CD14-positive monocyte (primary cell): ENCODE measurements around the gene SKOR1. TPM values are rescaled to one million over a fixed set of nuclear protein-coding genes. Genes with fewer than 3 reads are reported as not detected.

Experiments
- DNase-seq, 3 donors: peaks; one replicate each; pipeline ENCODE4 v3.0.0-alpha.2; 2011 to 2022
- H2AFZ ChIP-seq: 2 replicates; pipeline ENCODE4 v1.6.0; 2012; ENCODE audit warnings: mild to moderate bottlenecking, low read depth, low read length, inconsistent platforms; ENCODE audit not compliant: insufficient read depth, poor library complexity, severe bottlenecking
- H3K27ac ChIP-seq, 2 donors: 1 replicate in 1 of 2; 2 replicates in 1 of 2; pipeline ENCODE4 v1.5.1; 2012 to 2013; ENCODE audit warnings: low read length in 2 of 2, control low read depth in 1 of 2, inconsistent platforms in 1 of 2, low read depth in 1 of 2, mild to moderate bottlenecking in 1 of 2
- H3K27me3 ChIP-seq, 2 donors: one replicate each; pipeline versions ENCODE4 v1.6.0 to v1.6.1; 2011 to 2013; ENCODE audit warnings: low read length in 2 of 2; ENCODE audit not compliant: control insufficient read depth in 2 of 2, insufficient read depth in 2 of 2
- H3K36me3 ChIP-seq, 2 donors: replicated peaks in 1 of 2; 1 replicate in 1 of 2; 2 replicates in 1 of 2; pipeline versions ENCODE4 v1.5.1 to v1.6.1; 2012 to 2013; ENCODE audit warnings: low read length in 2 of 2, control low read depth in 1 of 2, inconsistent platforms in 1 of 2, mild to moderate bottlenecking in 1 of 2; ENCODE audit not compliant: insufficient read depth in 2 of 2, control insufficient read depth in 1 of 2
- H3K4me1 ChIP-seq, 2 donors: 1 replicate in 1 of 2; 2 replicates in 1 of 2; pipeline versions ENCODE4 v1.5.1 to v1.6.1; 2012 to 2013; ENCODE audit warnings: low read length in 2 of 2, control low read depth in 1 of 2, inconsistent platforms in 1 of 2, mild to moderate bottlenecking in 1 of 2, moderate library complexity in 1 of 2; ENCODE audit not compliant: insufficient read depth in 2 of 2, control insufficient read depth in 1 of 2
- H3K4me2 ChIP-seq: replicated peaks from 2 replicates; pipeline ENCODE3; 2012; ENCODE audit warnings: low read length, moderate library complexity, mild to moderate bottlenecking; ENCODE audit not compliant: poor library complexity, severe bottlenecking; ENCODE audit errors: extremely low read depth
- H3K4me3 ChIP-seq, 3 experiments: fragments of 200-600 bp in 1 of 3; sonication (generic) in 1 of 3; replicated peaks in 1 of 3; 1 replicate in 2 of 3; 2 replicates in 1 of 3; pipeline ENCODE4 v1.5.1; 2011 to 2013; ENCODE audit warnings: low read length in 3 of 3, mild to moderate bottlenecking in 3 of 3, control low read depth in 2 of 3, low read depth in 2 of 3, inconsistent platforms in 1 of 3, moderate library complexity in 1 of 3
- H3K79me2 ChIP-seq: 2 replicates; pipeline ENCODE4 v1.6.0; 2012; ENCODE audit warnings: mild to moderate bottlenecking, control low read depth, inconsistent platforms, low read length, moderate library complexity; ENCODE audit not compliant: insufficient read depth
- H3K9ac ChIP-seq: 2 replicates; pipeline ENCODE4 v1.6.0; 2017; ENCODE audit warnings: low read length, mild to moderate bottlenecking; ENCODE audit not compliant: insufficient read depth, poor library complexity, severe bottlenecking
- H3K9me3 ChIP-seq, 2 donors: replicated peaks in 1 of 2; 1 replicate in 1 of 2; 2 replicates in 1 of 2; pipeline versions ENCODE4 v1.5.1 to v1.6.1; 2012 to 2013; ENCODE audit warnings: low read length in 2 of 2, control low read depth in 1 of 2; ENCODE audit not compliant: control insufficient read depth in 1 of 2, insufficient read depth in 1 of 2
- H4K20me1 ChIP-seq: 2 replicates; pipeline ENCODE4 v1.6.0; 2012; ENCODE audit warnings: mild to moderate bottlenecking, low read length, control low read depth, moderate library complexity; ENCODE audit not compliant: insufficient read depth
- H3K27ac Mint-ChIP-seq, 7 donors: one replicate each; pipeline ENCODE4 v1.8.0; 2020; ENCODE audit warnings: mild to moderate bottlenecking in 7 of 7, mixed read lengths in 7 of 7, moderate library complexity in 6 of 7, inconsistent platforms in 2 of 7
- H3K27me3 Mint-ChIP-seq, 3 donors: one replicate each; pipeline ENCODE4 v1.8.0; 2021 to 2022; ENCODE audit warnings: low read depth in 3 of 3, mild to moderate bottlenecking in 3 of 3, mixed read lengths in 3 of 3, moderate library complexity in 3 of 3, inconsistent platforms in 1 of 3
- H3K36me3 Mint-ChIP-seq, 2 donors: one replicate each; pipeline ENCODE4 v1.8.0; 2020; ENCODE audit warnings: mixed read lengths in 2 of 2, inconsistent platforms in 1 of 2, mild to moderate bottlenecking in 1 of 2
- H3K4me1 Mint-ChIP-seq: one replicate; pipeline ENCODE4 v1.8.0; 2020; ENCODE audit warnings: mild to moderate bottlenecking, mixed read lengths
- H3K4me3 Mint-ChIP-seq, 2 donors: one replicate each; pipeline ENCODE4 v1.8.0; 2020; ENCODE audit warnings: mild to moderate bottlenecking in 2 of 2, mixed read lengths in 2 of 2, moderate library complexity in 1 of 2
- H3K9me3 Mint-ChIP-seq, 7 donors: one replicate each; pipeline ENCODE4 v1.8.0; 2020 to 2022; ENCODE audit warnings: mixed read lengths in 7 of 7, mild to moderate bottlenecking in 6 of 7, moderate library complexity in 6 of 7, inconsistent platforms in 2 of 7
- WGBS: methylation state at CpG from one replicate; pipeline ENCODE4 v1.1.5; 2013; ENCODE audit warnings: missing lambda C conversion rate; ENCODE audit not compliant: insufficient coverage; 5-methylcytosine and 5-hydroxymethylcytosine counted together
- intact Hi-C, 2 donors: fragments of 100-400 bp; cut with micrococcal nuclease; formaldehyde crosslinking; loops; one replicate each; pipeline versions ENCODE4 v1.15.0 to v1.15.1; 2023
- polyA plus RNA-seq, 3 donors: library from polyadenylated mRNA; depleted of rRNA in 1 of 3; unstranded in 2 of 3; stranded (reverse) in 1 of 3; fragments of 300-500 nt in 2 of 3; fragments of >200 nt in 1 of 3; fragmentation: Illumina TruSeq in 2 of 3; gene quantifications; 1 replicate in 2 of 3; 2 replicates in 1 of 3; pipeline ENCODE4 v1.2.3, GENCODE V29; 2012 to 2021
- TF ChIP-seq, protein P1 (sequence below): fragments of 200-600 bp; IDR thresholded peaks from one replicate; pipeline ENCODE4 v1.8.0; 2022; ENCODE audit warnings: antibody characterized with exemption, mild to moderate bottlenecking

SKOR1 gene
- polyA plus RNA-seq, 3 donors = 0.23 TPM; not detected in 2

DNA sequence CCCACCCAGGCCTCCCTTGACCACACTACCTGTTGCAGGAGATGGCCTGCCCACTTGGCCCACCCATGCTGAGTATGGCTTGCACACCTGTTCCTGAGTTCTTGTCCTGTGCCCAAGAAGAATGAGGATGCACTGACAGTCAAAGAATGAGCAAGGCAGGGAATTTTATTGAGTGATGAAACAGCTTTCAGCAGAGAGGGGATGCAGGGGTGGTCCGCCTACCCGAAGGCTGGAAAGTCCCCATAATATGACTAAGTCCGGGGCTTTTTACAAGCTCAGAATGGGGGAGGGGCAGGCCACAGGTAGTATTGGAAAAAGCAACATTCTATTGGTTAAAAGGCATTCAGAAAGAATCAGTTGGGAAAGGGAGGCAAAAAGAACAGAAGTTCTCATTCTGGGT, 44.4 kb downstream of the SKOR1 start:
- H3K27ac Mint-ChIP-seq = peak overlapping the region in 2 of 7 donors; percentile 42 to 64
- peaks cover under 1 to 5% (median 2%) of the 10 kb centered on the region in 3 donors for H3K27me3 Mint-ChIP-seq
- intact Hi-C loops = loop anchor here in 1 of 2 donors (10.0 kb wide), 1 partner anchor 135 kb away; no protein-coding TSS in a partner anchor
- peaks cover 0 to 13% of the 10 kb centered on the region in 2 donors for H3K9me3 ChIP-seq
- H3K4me3 ChIP-seq = no peak overlapping the region
- no peaks in the 10 kb centered on the region for H3K36me3 ChIP-seq
- DNase-seq = no peak
- TF ChIP-seq, protein P1, sequence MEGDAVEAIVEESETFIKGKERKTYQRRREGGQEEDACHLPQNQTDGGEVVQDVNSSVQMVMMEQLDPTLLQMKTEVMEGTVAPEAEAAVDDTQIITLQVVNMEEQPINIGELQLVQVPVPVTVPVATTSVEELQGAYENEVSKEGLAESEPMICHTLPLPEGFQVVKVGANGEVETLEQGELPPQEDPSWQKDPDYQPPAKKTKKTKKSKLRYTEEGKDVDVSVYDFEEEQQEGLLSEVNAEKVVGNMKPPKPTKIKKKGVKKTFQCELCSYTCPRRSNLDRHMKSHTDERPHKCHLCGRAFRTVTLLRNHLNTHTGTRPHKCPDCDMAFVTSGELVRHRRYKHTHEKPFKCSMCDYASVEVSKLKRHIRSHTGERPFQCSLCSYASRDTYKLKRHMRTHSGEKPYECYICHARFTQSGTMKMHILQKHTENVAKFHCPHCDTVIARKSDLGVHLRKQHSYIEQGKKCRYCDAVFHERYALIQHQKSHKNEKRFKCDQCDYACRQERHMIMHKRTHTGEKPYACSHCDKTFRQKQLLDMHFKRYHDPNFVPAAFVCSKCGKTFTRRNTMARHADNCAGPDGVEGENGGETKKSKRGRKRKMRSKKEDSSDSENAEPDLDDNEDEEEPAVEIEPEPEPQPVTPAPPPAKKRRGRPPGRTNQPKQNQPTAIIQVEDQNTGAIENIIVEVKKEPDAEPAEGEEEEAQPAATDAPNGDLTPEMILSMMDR = no peak
- no peaks in the 10 kb centered on the region for H4K20me1 ChIP-seq
- peaks cover 6 to 25% (median 18%) of the 10 kb centered on the region in 7 donors for H3K9me3 Mint-ChIP-seq
- WGBS = 100% methylated on average over 2 of the region's 3 CpGs
- no peak overlapping the region for H3K4me2 ChIP-seq
- H3K79me2 ChIP-seq = no peaks in the 10 kb centered on the region
- no peaks in the 10 kb centered on the region for H3K27me3 ChIP-seq
- H3K36me3 Mint-ChIP-seq = no peaks in the 10 kb centered on the region
- no peak overlapping the region for H3K9ac ChIP-seq
- no peaks in the 10 kb centered on the region for H3K4me1 ChIP-seq
- H2AFZ ChIP-seq = no peak overlapping the region
- no peaks in the 10 kb centered on the region for H3K4me1 Mint-ChIP-seq
- H3K4me3 Mint-ChIP-seq = no peak overlapping the region
- H3K27ac ChIP-seq = no peak overlapping the region

DNA sequence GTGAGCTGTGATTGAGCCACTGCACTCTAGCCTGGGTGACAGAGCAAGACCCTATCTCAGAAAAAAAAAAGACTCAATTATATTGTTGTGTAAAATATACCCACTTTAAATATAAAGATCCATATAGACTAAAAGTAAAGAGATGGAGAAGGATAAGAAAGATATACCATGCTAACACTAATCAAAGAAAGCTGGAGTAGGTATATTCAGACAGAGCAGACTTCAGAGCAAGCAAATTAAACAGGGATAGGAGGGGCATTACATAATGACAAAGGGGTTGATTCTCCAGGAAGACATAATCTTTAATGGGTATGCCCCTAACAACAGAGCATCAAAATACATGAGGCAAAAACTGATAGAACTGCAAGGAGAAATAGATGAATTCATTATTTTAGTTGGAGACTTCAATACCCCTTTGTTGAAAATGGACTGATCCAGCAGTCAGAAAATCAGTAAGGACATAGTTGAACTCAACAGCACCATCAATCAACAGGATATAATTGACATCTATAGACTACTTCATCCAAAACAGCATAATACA, 45.6 kb downstream of the SKOR1 start:
- Histone ChIP-seq H3K36me3 (no peaks in the 10 kb centered on the region), H2AFZ (no peak overlapping the region), H3K27me3 (no peaks in the 10 kb centered on the region), H3K79me2 (no peaks in the 10 kb centered on the region), H3K27ac (no peak overlapping the region), H3K4me3 (no peak overlapping the region), H3K4me1 (no peaks in the 10 kb centered on the region), H4K20me1 (no peaks in the 10 kb centered on the region), H3K4me2 (no peak overlapping the region), H3K9ac (no peak overlapping the region), H3K9me3 (peaks cover 0 to 13% of the 10 kb centered on the region in 2 donors)
- Mint-ChIP-seq H3K27ac (peak overlapping the region in 1 of 7 donors; percentile 45), H3K4me1 (no peaks in the 10 kb centered on the region), H3K36me3 (no peaks in the 10 kb centered on the region), H3K27me3 (peaks cover 0 to 3% (median 2%) of the 10 kb centered on the region in 3 donors), H3K9me3 (peaks cover 6 to 25% (median 18%) of the 10 kb centered on the region in 7 donors), H3K4me3 (no peak overlapping the region)
- DNase-seq = no peak
- TF ChIP-seq, protein P1 = no peak
- intact Hi-C loops = no loop called here
